Measurements from ENCODE around the gene WBP2. TPM values are rescaled to one million over a fixed set of nuclear protein-coding genes. Genes with fewer than 3 reads are reported as not detected.
"Not testable (repeated sequence)": the region's sequence is repeated elsewhere in the genome, so short reads cannot be mapped to it uniquely, and the experiment has no call there.

WBP2 gene
- total RNA-seq, 1 experiment from 2014 or later, result 18.7 TPM

- DNase-seq (ENCODE audit: low spot score), result no peak
- in situ Hi-C loops (cut with HindIII; ENCODE audit: low sequenced_read_pairs), result no loop called here
These were observed 36.7 kb upstream of the WBP2 start for GRCh38 chr17:75891605-75892555.

- in situ Hi-C loops (cut with HindIII; ENCODE audit: low sequenced_read_pairs), result no loop called here
- no peak for DNase-seq (ENCODE audit: low spot score)
These were observed 36.0 kb upstream of the WBP2 start for GRCh38 chr17:75891022-75891604.

- in situ Hi-C loops (cut with HindIII; ENCODE audit: low sequenced_read_pairs), result no loop called here
- DNase-seq (ENCODE audit: low spot score), result no peak
These were observed 34.3 kb upstream of the WBP2 start for GRCh38 chr17:75889454-75889853.

- in situ Hi-C loops (cut with HindIII; ENCODE audit: low sequenced_read_pairs), result no loop called here
- no peak for DNase-seq (ENCODE audit: low spot score)
These were observed 33.3 kb upstream of the WBP2 start for GRCh38 chr17:75888484-75888883.

- DNase-seq (ENCODE audit: low spot score); in situ Hi-C loops (cut with HindIII; ENCODE audit: low sequenced_read_pairs): not testable (repeated sequence)
These were observed 30.7 kb upstream of the WBP2 start for GRCh38 chr17:75885860-75886259.

- DNase-seq (ENCODE audit: low spot score), result no peak
- in situ Hi-C loops (cut with HindIII; ENCODE audit: low sequenced_read_pairs), result no loop called here
These were observed 30.3 kb upstream of the WBP2 start for GRCh38 chr17:75885431-75885830.

GRCh38 chr17:75881678-75882454 is 26.7 kb upstream of the WBP2 start:
- in situ Hi-C loops (cut with HindIII; ENCODE audit: low sequenced_read_pairs), result no loop called here
- no peak for DNase-seq (ENCODE audit: low spot score)

GRCh38 chr17:75880266-75880665 is 25.1 kb upstream of the WBP2 start:
- in situ Hi-C loops (cut with HindIII; ENCODE audit: low sequenced_read_pairs), result no loop called here
- DNase-seq (ENCODE audit: low spot score), result no peak

GRCh38 chr17:75878174-75878998 is 23.3 kb upstream of the WBP2 start, which contains the start of gene TRIM47:
TSS of gene TRIM47 (minus strand) at chr17:75878581. CDS start at chr17:75878548, 33 bp downstream.
- DNase-seq (ENCODE audit: low spot score), result peak; percentile 20
- in situ Hi-C loops (cut with HindIII; ENCODE audit: low sequenced_read_pairs), result no loop called here

- in situ Hi-C loops (cut with HindIII; ENCODE audit: low sequenced_read_pairs), result no loop called here
- peak; percentile 71 for DNase-seq (ENCODE audit: low spot score)
These were observed 22.6 kb upstream of the WBP2 start for GRCh38 chr17:75877752-75878173.

GRCh38 chr17:75876938-75877751 is 22.0 kb upstream of the WBP2 start:
- DNase-seq (ENCODE audit: low spot score), result peak; percentile 58
- in situ Hi-C loops (cut with HindIII; ENCODE audit: low sequenced_read_pairs), result no loop called here

- in situ Hi-C loops (cut with HindIII; ENCODE audit: low sequenced_read_pairs), result no loop called here
- peak; percentile 59 for DNase-seq (ENCODE audit: low spot score)
These were observed 21.2 kb upstream of the WBP2 start for GRCh38 chr17:75876190-75876937.

GRCh38 chr17:75875940-75876189 is 20.7 kb upstream of the WBP2 start:
- in situ Hi-C loops (cut with HindIII; ENCODE audit: low sequenced_read_pairs), result no loop called here
- no peak for DNase-seq (ENCODE audit: low spot score)

GRCh38 chr17:75875182-75875939 is 20.2 kb upstream of the WBP2 start:
- DNase-seq (ENCODE audit: low spot score), result no peak
- in situ Hi-C loops (cut with HindIII; ENCODE audit: low sequenced_read_pairs), result no loop called here

GRCh38 chr17:75874323-75875181 is 19.4 kb upstream of the WBP2 start:
- in situ Hi-C loops (cut with HindIII; ENCODE audit: low sequenced_read_pairs), result no loop called here
- DNase-seq (ENCODE audit: low spot score), result no peak

Measured in G401 (cell line).